SK-N-MC (cell line): Measurements from ENCODE around the gene MRPL19.

Experiments
- EZH2 ChIP-seq: fragments of 200-600 bp; sonication (generic); IDR thresholded peaks from one replicate; pipeline ENCODE4 v1.6.1; 2017; ENCODE audit warnings: antibody characterized with exemption
- POLR2AphosphoS5 ChIP-seq: IDR thresholded peaks from 2 replicates; pipeline ENCODE4 v1.6.1; 2012; ENCODE audit warnings: mild to moderate bottlenecking, low read depth, low read length, borderline replicate concordance

- no peak for TF ChIP-seq EZH2
- TF ChIP-seq POLR2AphosphoS5: no peak
Measured at GRCh38 chr2:75675908-75676307, 29.3 kb downstream of the MRPL19 start.
